Measurements from ENCODE around the gene NPB.

NPB gene

GRCh38 chr17:81941484-81942166, 39.6 kb downstream of the NPB start:
- DNase-seq (ENCODE audit: low spot score): no peak

DNA sequence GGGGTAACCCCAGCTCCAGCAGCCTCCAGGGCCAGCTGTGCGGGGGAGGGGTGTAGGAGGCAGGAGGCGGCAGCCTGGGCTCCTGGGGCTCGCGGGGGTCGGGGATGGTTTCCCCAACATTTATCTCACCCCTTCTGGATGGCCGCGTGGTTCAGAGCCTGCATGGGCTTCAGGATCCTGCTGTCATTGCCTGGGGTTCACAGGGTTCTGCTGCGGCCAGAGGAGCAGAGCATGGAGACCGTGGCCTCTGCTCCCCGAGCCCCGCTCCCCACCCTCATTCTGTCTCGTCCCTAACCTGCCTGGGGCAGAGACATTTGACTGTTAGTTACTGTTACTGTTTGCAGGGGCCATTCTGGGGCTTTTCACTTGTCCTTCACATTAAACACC, 40.1 kb downstream of the NPB start:
- no peak for DNase-seq (ENCODE audit: low spot score)

DNA sequence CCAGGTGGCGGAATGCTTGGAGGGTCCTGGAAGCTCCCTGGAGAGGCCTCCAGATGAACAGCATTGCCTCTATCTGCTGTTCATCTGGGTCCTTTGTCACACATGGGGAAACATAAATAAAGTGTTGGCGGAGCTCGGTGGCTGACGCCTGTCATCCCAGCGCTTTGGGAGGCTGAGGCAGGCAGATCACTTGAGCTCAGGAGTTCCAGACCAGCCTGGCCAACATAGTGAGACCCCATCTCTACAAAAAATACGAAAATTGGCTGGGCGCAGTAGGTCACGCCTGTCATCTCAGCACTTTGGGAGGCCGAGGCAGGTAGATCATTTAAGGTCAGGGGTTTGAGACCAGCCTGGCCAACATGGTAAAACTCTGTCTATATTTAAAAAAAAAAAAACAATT, 42.8 kb downstream of the NPB start:
- DNase-seq (ENCODE audit: low spot score): no peak

DNA sequence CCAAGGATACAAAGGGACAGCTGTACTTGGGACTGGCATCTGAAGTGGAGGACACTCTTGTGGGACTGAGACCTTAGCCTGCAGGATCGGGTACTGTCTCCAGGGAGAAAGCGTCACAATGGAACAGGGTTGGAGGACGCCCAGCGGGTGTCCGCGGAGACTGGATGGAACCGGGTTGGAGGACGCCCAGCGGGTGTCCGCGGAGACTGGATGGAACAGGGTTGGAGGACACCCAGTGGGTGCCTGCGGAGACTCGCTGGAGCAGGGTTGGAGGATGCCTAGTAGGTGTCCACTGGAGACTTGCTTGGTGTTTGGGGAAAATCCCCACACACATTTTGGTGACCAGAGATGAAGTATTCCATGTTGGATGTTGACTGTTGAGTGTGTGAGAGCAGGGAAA, 45.2 kb downstream of the NPB start, which contains the start of gene MYADML2:
TSS of gene MYADML2 (minus strand) at position 45 of the 400 bp plus-strand sequence. CDS start 5,492 bp downstream, outside the sequence.
- DNase-seq (ENCODE audit: low spot score): no peak

- DNase-seq (ENCODE audit: low spot score): no peak
Measured at GRCh38 chr17:81948635-81949378, 46.8 kb downstream of the NPB start.

- DNase-seq (ENCODE audit: low spot score): no peak
Measured at GRCh38 chr17:81950501-81950900, 48.5 kb downstream of the NPB start.

DNA sequence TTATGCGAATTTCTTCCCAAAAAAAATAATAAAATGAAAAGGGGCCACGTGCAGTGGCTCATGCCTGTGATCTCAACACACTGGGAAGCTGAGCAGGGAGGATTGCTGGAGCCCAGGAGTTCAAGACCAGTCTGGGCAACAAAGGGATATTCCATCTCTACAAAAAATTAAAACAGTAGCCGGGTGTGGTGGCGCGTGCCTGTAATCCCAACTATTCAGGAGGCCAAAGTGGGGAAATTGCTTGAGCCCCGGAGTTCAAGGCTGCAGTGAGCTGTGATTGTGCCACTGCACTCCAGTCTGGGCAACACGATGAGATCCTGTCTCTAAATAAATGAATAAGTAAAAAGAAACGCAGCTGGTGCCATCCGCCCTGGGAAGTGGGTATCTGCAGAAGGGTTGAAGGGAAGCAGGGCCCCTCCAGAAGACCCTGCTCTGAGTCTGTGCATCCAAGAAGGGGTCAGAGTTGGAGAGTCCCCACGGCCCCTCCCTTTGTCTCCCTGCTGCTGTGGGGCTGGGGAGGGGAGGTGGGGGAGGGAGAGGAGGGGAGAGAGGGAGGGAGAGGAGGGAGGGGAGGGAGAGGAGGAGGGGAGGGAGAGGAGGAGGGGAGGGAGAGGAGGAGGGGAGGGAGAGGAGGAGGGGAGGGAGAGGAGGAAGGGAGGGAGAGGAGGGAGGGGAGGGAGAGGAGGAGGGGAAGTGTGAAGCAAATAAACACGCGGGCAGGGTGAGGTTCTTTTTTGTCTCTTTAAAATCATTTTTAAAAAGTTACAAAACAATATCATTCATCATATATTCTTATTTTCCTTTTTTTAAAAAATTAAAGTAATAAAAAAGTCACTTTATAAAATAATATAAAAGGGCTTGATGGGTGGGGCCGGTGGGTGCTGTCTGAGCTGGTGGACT, 50.0 kb downstream of the NPB start:
- DNase-seq (ENCODE audit: low spot score): no peak

All from CD4-positive, alpha-beta T cell treated with Interleukin-6 at 100 ng/mL for 8 hours (primary cell).